HG02610 (cell line): ENCODE data around the gene SRPX.

Experiments used
- ATAC-seq: cut with Tn5 transposase; IDR thresholded peaks from one replicate; pipeline ENCODE4 v1.9.1; 2021; ENCODE audit warnings: mild to moderate bottlenecking, moderate library complexity; ENCODE audit not compliant: unreplicated experiment

Gene SRPX

GRCh38 chrX:38142610-38143009 is 78.1 kb downstream of the SRPX start:
- no peak for ATAC-seq

DNA sequence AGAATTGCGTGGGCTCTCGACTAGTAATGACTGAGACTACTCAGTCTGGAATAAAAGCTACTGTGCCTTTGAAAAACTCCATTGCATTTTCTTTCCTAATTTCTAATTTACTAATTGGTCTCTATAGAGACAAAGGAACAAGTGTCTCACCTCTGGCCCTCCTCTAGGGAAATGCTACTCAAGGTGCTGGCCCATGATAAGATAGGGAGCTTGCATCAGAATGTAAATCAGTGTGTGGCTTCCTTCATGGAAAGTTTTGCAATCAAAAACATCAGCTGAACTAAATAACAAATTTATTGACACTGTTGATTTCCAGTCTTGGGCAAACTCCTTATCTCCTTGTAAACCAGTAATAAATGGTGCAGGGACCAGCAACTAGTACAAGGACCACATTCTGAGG is 81.8 kb downstream of the SRPX start:
- no peak for ATAC-seq

- no peak for ATAC-seq
Observed at GRCh38 chrX:38138157-38138891, 82.3 kb downstream of the SRPX start.

- ATAC-seq: no peak
Observed at GRCh38 chrX:38129366-38129765, 91.3 kb downstream of the SRPX start.

DNA sequence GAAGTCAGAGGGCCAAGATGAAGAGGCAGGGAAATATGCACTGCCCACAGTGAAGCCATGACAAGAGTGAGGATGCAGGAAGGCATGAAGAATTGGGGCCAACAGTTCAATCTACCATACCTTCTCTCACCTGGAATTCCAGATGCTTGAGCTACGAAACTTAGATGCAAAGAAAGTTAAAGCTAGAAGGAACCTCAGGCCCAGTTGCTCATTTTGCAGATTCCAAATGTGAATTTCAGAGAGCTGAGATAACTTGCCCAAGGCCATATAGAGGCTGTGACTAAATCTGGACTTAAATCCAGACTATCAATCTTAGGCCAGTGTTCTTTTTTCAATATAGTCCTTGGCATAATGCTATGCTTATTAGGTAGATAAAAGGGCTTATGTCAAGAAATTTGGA is 92.7 kb downstream of the SRPX start:
- ATAC-seq: no peak

GRCh38 chrX:38126179-38126578 is 94.5 kb downstream of the SRPX start:
- no peak for ATAC-seq

GRCh38 chrX:38124000-38124399 is 96.7 kb downstream of the SRPX start:
- no peak for ATAC-seq

DNA sequence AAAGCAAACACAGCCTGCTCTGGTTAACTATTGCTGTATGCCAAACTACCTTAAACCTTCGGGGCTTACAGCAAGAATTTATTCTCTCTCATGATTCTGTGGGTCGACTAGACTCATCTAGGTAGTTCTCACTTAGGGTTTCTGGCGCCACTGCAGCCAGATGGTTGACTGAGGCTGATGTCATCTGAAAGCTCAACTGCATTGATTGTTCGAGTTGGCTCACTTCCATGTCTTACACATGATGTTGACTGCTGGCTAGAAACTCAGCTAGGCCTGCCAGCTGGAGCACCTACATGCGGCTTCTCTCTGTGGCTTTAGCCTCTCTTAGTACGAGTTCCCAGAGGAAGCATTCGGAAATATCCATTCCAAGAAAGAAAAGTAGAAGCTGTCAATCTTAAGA is 103.2 kb downstream of the SRPX start:
- no peak for ATAC-seq

- no peak for ATAC-seq
Observed at GRCh38 chrX:38116706-38117105, 104.0 kb downstream of the SRPX start.

DNA sequence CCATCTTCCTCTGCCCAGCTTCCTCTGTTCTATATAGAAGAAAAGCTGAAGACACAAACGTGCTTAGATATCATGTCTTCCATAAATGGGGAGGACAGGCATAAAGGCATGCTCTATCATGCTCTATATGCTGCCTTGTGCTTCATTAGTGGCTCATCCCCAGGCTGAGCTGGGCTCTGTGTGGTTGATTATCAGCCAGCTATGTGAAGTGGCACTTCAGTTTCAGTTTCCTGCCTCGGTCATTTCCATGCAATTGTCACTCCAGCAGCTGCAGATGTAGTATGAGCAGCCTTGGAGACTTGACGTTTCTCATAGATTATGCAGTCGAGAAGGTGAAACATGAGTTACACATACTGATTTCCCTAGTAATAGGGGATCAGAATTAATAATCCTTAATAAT is 108.1 kb downstream of the SRPX start:
- peak; percentile 76 for ATAC-seq

DNA sequence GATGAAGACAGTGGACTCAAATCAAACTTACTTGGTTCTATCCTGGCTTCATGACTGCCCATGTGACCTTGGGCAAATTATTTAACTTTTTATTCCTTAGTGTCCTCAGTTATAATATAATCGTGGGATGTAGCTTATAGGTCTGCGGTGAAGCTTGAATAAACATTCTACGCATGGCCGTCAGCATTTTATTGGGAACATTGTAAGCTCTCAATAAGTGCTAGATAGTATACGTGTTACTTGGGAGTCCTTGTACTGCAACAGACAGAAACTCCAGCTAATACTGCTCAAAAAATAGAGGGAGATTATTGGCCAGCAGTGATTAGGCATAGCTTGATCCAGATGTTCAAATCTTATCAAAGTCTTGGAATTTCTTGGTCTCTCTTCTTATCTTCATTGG is 109.5 kb downstream of the SRPX start:
- ATAC-seq: no peak

DNA sequence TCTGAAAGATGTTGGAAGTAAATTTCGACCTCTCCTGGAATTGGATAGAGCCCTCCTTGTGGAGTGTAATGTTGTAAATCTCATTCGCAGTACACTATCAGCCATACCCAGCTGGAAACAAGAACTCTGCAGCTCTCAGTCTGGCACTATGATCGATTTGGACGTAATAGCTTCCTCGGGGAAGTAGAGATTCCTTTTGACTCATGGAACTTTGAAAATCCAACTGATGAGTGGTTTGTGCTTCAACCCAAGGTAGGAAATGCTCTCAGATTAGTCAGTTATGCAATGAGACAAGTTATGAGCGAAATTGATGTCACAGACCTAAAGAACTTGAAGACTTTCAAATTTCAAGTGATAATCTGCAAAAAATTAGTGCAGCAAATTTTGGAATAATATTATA is 110.4 kb downstream of the SRPX start:
- no peak for ATAC-seq

- ATAC-seq: no peak
Observed at GRCh38 chrX:38109042-38109898, 111.4 kb downstream of the SRPX start.

- ATAC-seq: no peak
Observed at GRCh38 chrX:38108364-38108763, 112.3 kb downstream of the SRPX start.

DNA sequence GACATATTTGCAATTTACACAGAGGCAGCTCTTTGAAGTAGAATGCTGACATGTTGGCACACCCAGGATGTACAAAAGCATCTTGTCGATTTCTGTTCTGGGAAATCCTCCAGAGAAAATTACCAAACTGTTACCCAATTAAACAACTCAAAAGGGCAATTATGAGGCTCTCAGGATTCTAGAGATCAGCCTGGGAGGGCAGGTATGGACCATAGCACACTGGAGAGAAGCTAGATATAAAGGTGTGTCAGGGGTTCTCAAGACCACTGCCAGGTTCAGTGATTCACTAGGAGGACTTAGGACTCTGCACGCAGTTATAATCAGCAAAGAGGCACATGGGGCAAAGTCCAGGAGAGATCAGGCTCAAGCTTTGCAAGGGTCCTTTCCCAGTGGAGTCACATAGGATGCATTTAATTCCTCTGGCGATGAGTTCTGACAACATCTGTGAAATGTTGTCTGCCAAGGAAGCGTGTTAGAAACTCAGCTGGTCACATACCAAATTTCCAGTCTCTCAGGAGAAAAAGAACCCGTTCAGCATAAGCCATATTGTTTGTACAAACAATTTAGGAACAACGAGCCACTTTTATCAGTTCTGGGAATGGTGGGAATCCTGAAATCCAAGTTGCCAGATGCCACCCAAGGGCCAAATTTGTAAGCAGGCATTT is 113.5 kb downstream of the SRPX start:
- ATAC-seq: no peak

- no peak for ATAC-seq
Observed at GRCh38 chrX:38105216-38105725, 115.4 kb downstream of the SRPX start.

DNA sequence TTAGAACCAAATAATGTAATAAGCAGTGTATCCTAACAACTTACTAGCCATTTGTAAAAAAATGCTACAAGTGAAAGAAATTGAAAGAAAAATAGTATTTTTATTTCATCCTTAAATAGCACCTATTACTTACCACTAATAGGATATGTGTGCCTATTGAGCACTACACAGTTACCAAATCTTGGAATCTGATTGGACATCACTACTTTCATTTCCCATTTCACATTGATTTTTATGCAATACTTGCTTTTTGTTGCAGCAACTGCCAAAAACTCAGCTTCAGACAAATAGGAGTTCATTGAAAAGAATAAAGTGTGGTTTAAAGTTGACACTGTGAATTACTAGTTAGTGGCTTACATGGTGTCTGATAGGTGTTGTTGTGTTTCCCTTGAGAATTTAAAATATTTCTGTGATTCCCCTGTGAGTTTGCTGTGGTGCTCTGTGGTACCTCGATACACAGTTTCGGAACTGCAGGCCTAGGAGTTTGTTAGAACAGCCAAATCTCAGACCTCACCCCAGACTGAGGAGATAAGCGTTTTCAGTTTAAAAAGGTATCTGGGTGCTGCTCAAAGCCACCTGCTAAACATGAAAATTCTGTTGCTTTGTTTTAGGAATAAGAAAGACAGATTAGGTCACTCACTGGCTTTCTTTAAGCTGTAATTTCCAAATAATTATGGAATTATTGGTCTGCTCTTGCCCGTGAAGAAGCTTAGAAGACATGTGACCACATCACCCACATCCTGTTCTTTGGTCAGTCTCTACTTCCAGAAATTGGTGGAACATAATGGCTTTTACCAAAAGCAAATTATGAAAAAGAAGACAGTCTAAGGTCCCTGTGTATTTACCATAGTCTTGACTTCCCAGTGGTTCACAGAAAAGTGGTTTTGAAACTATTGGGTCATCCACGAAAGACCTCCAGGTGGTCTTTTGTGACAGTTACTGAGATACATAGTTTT is 116.5 kb downstream of the SRPX start:
- peak; percentile 91 for ATAC-seq

GRCh38 chrX:38102875-38103274 is 117.8 kb downstream of the SRPX start:
- ATAC-seq: no peak

DNA sequence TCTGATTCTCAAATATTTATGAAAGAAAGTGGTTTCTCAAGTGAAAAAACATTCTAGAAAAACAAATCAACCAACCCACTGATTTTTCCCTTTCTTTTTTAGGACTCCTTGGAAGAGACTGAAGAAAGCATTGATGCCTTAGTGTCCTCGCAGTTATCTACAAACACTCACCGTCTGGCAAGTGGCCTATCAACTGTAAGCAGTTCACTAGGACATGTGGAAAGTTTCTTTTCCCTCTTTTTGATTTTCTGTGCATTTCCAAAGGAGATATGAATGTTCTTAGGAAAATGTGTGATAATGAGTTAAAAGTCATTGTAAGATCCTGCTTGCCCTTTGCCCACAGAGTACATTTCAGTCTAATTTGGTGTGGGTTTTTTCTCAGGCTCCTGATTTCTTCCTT is 118.4 kb downstream of the SRPX start:
- no peak for ATAC-seq

DNA sequence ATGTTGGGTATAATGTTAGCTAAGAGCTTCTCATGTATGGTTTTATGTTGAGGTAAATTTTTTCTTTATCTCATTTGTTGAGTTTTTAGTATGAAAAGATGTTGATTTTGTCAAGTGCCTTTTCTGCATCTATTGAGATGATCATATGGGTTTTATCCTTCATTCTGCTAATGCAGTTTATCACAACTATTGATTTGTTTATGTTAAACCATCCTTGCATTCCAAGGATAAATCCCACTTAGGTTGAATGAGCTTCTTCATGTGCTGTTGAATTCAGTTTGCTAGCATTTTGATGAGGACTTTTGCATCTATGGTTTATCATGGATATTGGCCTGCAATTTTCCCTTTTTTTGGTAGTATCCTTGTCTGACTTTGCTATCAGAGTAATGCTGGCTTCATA is 121.0 kb downstream of the SRPX start:
- no peak for ATAC-seq
